ENCODE results near the gene SMPD1. TPM values are rescaled to one million over a fixed set of nuclear protein-coding genes. Genes with fewer than 3 reads are reported as not detected.
A peak's percentile ranks its signal among the peaks of the same experiment; 100 is the strongest.

The SMPD1 gene
- polyA plus RNA-seq, 3 donors, result 4.2 to 22.6 (median 4.9) TPM

DNA sequence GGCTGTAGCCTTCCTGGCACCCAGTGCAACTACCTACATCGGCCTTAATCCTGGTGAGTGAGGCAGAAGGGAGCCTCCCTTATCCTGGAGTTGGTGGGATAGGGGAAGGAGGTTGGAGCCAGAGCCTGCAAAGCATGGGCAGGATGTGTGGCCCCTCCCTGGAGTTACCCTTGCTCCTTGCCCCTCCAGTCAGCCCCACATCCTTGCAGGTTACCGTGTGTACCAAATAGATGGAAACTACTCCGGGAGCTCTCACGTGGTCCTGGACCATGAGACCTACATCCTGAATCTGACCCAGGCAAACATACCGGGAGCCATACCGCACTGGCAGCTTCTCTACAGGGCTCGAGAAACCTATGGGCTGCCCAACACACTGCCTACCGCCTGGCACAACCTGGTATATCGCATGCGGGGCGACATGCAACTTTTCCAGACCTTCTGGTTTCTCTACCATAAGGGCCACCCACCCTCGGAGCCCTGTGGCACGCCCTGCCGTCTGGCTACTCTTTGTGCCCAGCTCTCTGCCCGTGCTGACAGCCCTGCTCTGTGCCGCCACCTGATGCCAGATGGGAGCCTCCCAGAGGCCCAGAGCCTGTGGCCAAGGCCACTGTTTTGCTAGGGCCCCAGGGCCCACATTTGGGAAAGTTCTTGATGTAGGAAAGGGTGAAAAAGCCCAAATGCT lies 3.9 kb downstream of the SMPD1 start:
- intact Hi-C loops (cut with micrococcal nuclease), result loop anchor here in 1 of 2 donors (5.0 kb wide), 1 partner anchor 218 kb away; the partner anchor contains the start of gene TAF10
- Mint-ChIP-seq H3K4me1 (peaks cover 30% of the 10 kb centered on the region), H3K9me3 (no peaks in the 10 kb centered on the region), H3K27ac (peak overlapping the region in 2 of 7 donors; percentile 1 to 42), H3K27me3 (ENCODE audit: low read depth in 3 of 3) (peaks cover 1 to 5% (median 3%) of the 10 kb centered on the region in 3 donors), H3K4me3 (no peak overlapping the region), H3K36me3 (peaks cover 24 to 36% of the 10 kb centered on the region in 2 donors)
- H3K36me3 ChIP-seq (replicated peaks in 1 of 2; ENCODE audit: control insufficient read depth in 1 of 2, insufficient read depth in 2 of 2, low read length in 2 of 2), result peaks cover 8 to 22% of the 10 kb centered on the region in 2 donors
- H3K4me2 ChIP-seq (replicated peaks; ENCODE audit: extremely low read depth, low read length, poor library complexity, severe bottlenecking), result no peak overlapping the region
- no peak for TF ChIP-seq CTCF (IDR thresholded peaks at IDR 0.05)
- no peak for DNase-seq
- H2AFZ ChIP-seq (ENCODE audit: insufficient read depth, low read depth, low read length, poor library complexity, severe bottlenecking), result no peak overlapping the region
- no peaks in the 10 kb centered on the region for H3K9me3 ChIP-seq (replicated peaks in 1 of 2; ENCODE audit: control insufficient read depth in 1 of 2, insufficient read depth in 1 of 2, low read length in 2 of 2)
- H3K4me1 ChIP-seq (ENCODE audit: control insufficient read depth in 1 of 2, insufficient read depth in 2 of 2, low read length in 2 of 2), result peaks cover 15 to 19% of the 10 kb centered on the region in 2 donors
- H4K20me1 ChIP-seq (ENCODE audit: insufficient read depth, low read length), result no peaks in the 10 kb centered on the region
- peaks cover 10% of the 10 kb centered on the region for H3K79me2 ChIP-seq (ENCODE audit: insufficient read depth, low read length)
- H3K4me3 ChIP-seq (replicated peaks in 1 of 3; ENCODE audit: low read depth in 2 of 3, low read length in 3 of 3), result no peak overlapping the region
- 99% methylated on average over 15 of the region's 16 CpGs for WGBS (ENCODE audit: insufficient coverage)
- H3K27ac ChIP-seq (ENCODE audit: low read depth in 1 of 2, low read length in 2 of 2), result no peak overlapping the region
- no peaks in the 10 kb centered on the region for H3K27me3 ChIP-seq (ENCODE audit: control insufficient read depth in 2 of 2, insufficient read depth in 2 of 2, low read length in 2 of 2)
- no peak overlapping the region for H3K9ac ChIP-seq (ENCODE audit: insufficient read depth, low read length, poor library complexity, severe bottlenecking)

GRCh38 chr11:6395470-6396060 lies 5.3 kb downstream of the SMPD1 start:
- Histone ChIP-seq H3K4me2 (replicated peaks; ENCODE audit: extremely low read depth, low read length, poor library complexity, severe bottlenecking) (no peak overlapping the region), H4K20me1 (ENCODE audit: insufficient read depth, low read length) (no peaks in the 10 kb centered on the region), H3K36me3 (replicated peaks in 1 of 2; ENCODE audit: control insufficient read depth in 1 of 2, insufficient read depth in 2 of 2, low read length in 2 of 2) (peaks cover 8 to 22% of the 10 kb centered on the region in 2 donors), H3K27ac (ENCODE audit: low read depth in 1 of 2, low read length in 2 of 2) (no peak overlapping the region), H2AFZ (ENCODE audit: insufficient read depth, low read depth, low read length, poor library complexity, severe bottlenecking) (no peak overlapping the region), H3K27me3 (ENCODE audit: control insufficient read depth in 2 of 2, insufficient read depth in 2 of 2, low read length in 2 of 2) (no peaks in the 10 kb centered on the region), H3K79me2 (ENCODE audit: insufficient read depth, low read length) (peaks cover 8% of the 10 kb centered on the region), H3K4me3 (replicated peaks in 1 of 3; ENCODE audit: low read depth in 2 of 3, low read length in 3 of 3) (no peak overlapping the region), H3K9ac (ENCODE audit: insufficient read depth, low read length, poor library complexity, severe bottlenecking) (no peak overlapping the region), H3K4me1 (ENCODE audit: control insufficient read depth in 1 of 2, insufficient read depth in 2 of 2, low read length in 2 of 2) (peaks cover 8 to 9% of the 10 kb centered on the region in 2 donors), H3K9me3 (replicated peaks in 1 of 2; ENCODE audit: control insufficient read depth in 1 of 2, insufficient read depth in 1 of 2, low read length in 2 of 2) (no peaks in the 10 kb centered on the region)
- Mint-ChIP-seq H3K27me3 (ENCODE audit: low read depth in 3 of 3) (peaks cover 2 to 3% (median 3%) of the 10 kb centered on the region in 3 donors), H3K9me3 (no peaks in the 10 kb centered on the region), H3K36me3 (peaks cover 24 to 36% of the 10 kb centered on the region in 2 donors), H3K27ac (no peak overlapping the region), H3K4me1 (peaks cover 21% of the 10 kb centered on the region), H3K4me3 (no peak overlapping the region)
- intact Hi-C loops (cut with micrococcal nuclease), result no loop called here
- DNase-seq, result no peak
- 84% methylated on average over 9 of the region's 16 CpGs for WGBS (ENCODE audit: insufficient coverage)
- no peak for TF ChIP-seq CTCF (IDR thresholded peaks at IDR 0.05)

Measured in CD14-positive monocyte (primary cell).